HG03520 (cell line): ENCODE results near the gene AKT2.

Experiments
- ATAC-seq: cut with Tn5 transposase; IDR thresholded peaks from one replicate; pipeline ENCODE4 v1.9.1; 2021; ENCODE audit warnings: mild to moderate bottlenecking, moderate library complexity; ENCODE audit not compliant: unreplicated experiment

The AKT2 gene

GRCh38 chr19:40302224-40303011, 17.3 kb upstream of the AKT2 start:
- ATAC-seq: no peak

DNA sequence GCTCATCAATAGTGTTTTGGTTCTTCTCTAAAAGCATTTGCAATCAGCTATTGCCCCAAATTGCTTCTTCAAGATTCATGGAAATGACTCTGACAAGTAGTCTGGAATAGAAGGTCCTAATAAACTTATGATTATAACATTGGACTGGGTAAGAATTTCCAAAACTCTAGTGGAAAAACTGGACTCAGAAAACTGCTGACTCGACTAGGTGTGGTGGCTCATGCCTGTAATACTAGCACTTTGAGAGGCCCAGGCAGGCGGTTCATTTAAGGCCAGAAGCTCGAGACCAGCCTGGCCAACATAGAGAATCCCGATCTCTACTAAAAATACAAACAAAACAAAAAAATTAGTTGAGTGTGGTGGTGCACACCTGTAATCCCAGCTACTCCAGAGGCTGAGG, 15.5 kb upstream of the AKT2 start:
- ATAC-seq: no peak

DNA sequence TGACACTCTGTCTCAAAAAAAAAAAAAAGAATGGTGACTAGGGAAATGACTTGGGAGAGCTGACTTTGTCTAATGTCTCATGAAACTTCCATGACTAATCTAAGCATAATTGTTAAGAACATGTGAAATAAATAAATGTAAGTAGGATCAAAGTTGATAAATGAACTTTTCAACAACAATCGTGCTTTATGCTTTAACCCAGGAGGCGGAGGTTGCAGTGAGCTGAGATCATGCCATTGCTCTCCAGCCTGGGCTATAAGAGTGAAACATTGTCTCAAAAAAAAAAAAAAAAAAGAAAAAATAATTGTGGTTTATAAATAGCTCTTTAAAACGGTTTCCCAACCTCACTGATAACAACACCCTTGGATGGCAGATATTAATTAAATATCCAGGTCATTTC, 12.9 kb upstream of the AKT2 start:
- no peak for ATAC-seq

- no peak for ATAC-seq
These were observed 9.4 kb upstream of the AKT2 start for GRCh38 chr19:40294560-40294959.

- no peak for ATAC-seq
These were observed 1.9 kb upstream of the AKT2 start for GRCh38 chr19:40286971-40287421.

DNA sequence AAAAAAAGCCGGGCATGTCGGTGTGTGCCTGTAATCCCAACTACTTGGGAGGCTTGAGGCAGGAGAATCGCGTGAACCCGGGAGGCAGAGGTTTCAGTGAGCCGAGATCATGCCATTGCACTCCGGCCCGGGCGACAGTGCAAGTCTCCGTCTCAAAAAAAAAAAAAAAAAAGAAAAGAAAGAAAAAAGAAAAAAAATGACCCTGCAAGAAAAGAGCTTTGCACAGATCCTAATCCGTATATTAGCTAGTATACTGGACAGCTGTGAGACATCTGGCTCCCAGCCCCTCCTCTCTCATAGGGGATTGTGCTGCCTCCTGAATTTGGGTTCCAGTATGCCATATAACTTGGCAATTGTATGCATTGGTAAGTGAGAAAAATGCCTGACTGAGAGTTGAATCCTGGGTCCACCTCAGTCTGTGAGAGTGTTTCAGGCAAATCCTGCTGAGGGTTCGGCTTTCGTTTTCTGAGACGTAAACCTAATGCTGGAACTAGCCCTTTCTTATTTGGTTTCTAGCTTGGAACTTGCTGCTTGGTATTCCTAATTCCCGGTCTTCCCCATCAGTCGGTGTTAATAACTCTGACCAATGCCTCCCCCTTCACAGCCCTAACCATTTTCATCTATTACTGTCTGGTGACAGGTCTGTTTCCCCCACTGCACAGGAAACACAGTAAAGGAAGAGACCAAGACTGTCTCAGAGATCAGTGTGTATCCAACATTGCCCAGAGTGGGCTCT, 1.3 kb upstream of the AKT2 start:
- no peak for ATAC-seq

- ATAC-seq: peak; percentile 90
These were observed 449 bp upstream of the AKT2 start for GRCh38 chr19:40285353-40286234.

DNA sequence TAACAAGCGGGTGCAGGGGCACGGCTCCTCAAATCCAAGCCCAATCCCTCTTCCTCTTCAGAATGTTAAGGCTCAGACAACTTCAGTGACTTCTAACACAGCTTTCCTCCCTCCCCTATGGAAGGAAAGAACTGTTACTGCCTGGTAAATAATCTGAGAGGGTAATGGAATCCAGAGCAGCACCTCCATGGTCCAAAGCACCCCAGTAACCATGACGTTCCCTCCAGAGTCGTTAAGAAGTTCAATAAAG, 969 bp downstream of the AKT2 start:
- no peak for ATAC-seq

DNA sequence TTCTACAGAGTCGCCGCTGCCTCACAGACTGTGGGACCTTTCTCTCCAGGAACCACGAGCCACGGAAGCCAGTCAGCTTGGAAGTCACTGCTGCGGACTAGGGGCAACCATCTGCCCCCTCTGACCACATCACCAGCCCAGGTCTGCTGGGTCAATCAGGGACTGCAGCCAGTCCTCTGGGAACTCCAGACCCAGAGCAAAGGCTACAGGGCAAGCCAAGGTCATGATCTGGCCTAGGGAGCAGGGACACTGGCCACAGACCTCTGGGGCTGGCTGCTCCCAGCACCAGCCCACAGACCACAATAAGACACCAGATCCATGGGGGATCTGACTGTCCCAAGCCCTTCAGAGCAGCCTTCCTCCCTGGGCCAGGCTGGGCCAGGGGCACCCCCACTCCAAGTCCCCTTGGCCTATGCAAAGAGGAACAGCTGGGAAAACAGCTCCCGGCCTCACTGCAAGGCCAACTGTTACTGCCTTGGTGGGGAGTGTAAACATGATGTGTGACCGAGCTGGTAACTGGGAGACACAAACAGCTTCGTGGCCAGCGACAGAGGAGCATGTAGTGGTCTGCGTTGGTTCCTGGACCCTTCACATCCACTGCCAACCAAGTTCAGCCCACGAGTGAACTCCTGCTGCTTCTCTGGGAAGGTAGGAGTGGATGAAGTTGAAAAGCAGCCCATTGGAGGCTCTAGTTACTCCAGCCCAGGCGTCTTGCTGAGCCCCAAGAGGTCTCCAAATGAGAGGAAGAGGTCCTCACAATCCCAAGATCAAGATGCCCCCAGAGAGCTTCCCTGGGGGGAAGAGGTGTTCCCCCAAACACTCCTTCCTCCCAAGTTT, 1.5 kb downstream of the AKT2 start:
- no peak for ATAC-seq

GRCh38 chr19:40282920-40283319, 2.2 kb downstream of the AKT2 start:
- no peak for ATAC-seq

DNA sequence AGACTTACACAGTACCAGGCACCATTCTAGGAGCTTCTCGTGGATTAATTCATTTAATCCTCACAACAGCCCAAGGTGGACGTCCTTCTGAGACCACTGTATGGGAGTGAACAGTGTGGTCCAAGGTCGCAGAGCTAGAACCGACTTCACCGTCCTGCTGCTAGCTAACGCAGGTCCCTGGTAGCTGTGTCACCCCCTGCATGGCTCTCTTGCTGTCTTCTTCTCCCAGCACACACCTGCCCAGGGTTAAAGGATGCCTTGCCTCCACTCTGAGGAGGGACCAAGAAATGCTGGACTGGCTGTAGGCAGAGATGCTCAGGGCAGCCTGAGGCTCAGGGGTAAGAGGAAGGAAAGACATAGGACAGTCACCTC, 3.0 kb downstream of the AKT2 start:
- no peak for ATAC-seq

- no peak for ATAC-seq
These were observed 3.5 kb downstream of the AKT2 start for GRCh38 chr19:40281381-40282208.

DNA sequence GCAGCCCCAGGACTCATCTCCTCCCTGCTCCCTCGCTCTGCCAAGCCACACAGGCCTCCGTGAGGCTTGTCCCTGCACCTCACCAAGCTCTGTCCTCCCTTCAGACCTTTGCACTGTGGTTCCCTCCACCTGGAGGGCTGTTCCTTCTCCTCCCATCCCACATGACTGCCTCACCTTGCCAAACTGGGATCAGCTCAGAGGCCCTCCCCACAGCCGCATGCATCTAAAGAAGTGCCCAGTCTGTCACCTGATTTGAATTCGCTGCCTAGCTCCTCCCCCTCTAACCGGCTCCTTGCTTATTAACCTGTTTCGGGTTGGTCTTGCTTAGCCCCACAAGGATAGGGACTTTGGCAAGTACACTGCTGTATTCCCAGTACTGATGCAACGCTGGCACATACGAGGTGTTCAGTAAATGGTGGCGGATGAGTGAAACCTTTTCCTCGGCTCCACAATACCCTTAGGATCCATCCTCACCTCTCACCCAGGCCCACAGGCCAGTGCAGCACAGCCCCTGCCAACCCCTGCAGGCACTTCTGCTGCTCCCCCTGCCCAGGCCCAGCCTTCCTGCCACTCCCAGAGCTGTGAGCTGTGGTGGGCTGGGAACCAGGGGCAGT, 4.4 kb downstream of the AKT2 start:
- no peak for ATAC-seq

GRCh38 chr19:40279761-40280607, 5.2 kb downstream of the AKT2 start:
- ATAC-seq: no peak

- ATAC-seq: no peak
These were observed 6.0 kb downstream of the AKT2 start for GRCh38 chr19:40279120-40279551.

DNA sequence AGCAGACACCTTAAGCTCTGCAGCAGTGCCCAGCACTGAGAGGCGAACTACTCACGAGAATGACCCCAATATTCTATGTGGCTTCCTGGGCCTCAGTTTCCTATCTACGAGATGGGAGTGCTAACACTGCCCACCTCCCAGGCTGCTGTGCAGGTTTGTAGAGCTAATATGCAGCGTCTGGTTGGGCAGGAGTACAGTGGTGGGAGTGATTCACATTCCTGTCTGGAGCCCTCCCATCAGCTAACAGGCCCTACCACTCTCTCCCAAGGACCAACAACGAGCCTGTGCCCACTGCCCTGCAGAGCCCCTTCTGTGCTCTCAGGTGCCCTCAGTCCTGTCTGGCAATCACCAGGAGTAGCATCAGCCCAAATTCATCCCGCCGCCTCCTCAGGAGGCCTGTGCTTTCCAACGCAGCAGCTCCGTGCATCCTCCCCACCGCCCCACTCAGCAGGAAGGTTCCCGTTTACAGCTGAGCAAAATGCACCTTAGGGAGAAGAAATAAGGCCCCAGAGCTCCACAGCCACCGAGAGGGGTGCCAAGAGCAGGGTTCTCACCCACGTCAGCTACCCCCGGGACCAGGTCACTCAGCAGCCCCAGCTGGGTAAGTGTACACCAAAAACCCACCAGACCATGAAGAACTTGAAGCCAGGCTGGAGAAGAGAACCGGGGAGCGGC, 6.6 kb downstream of the AKT2 start:
- ATAC-seq: no peak

DNA sequence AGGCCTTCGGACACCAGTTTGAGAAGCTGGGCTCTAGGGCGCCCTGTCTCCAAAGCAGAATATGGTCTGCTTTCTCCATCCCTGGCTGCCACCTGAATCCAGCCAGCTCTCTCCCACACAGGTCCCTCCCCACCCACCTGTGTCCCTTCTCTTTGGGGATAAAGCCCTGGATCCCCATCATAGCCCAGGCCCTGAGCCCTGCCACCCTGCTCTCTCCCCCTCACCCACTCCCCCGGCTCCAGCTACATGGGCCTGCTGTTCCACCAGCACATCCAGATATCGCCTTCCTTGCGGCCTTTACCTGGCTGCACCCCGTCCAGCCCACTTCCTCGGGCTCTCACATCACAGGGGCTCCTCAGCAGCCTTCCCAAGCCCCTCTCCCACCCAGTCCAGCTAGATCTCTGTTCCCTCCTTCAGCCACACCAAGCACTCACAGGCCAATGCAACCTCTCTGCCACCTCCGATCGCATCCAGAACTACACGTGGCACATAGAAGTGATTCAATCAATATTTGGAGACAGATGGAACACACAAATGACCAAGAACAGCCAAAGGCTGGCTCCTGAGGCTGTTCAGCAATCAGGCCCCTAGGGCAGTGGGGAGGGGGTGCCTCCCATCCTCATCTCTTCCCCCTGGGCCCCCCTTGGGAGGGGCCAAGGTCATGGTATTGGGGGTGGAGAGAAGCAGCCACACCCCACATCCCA, 7.6 kb downstream of the AKT2 start:
- ATAC-seq: no peak
